ENCODE results near the gene TLE3.

GRCh38 chr15:70039917-70040316 is 57.8 kb downstream of the TLE3 start:
- TF ChIP-seq CTCF (IDR thresholded peaks at IDR 0.05): no peak
- TF ChIP-seq POLR2A (IDR thresholded peaks at IDR 0.05): no peak

All from Peyer's patch (tissue), 4 donors.